K562 (cell line): ENCODE measurements around the gene SRPK1. TPM values are rescaled to one million over a fixed set of nuclear protein-coding genes. Genes with fewer than 3 reads are reported as not detected.

ENCODE experiments used
- ARNT ChIP-seq, 2 experiments: fragments of 450-650 bp; IDR thresholded peaks; 2 replicates each; pipeline ENCODE4 v1.6.1; 2016; ENCODE audit warnings: mild to moderate bottlenecking in 1 of 2
- C11orf30 ChIP-seq: fragments of 450-650 bp; IDR thresholded peaks from 2 replicates; pipeline ENCODE4 v1.6.1; 2016; ENCODE audit warnings: low read depth, mild to moderate bottlenecking
- DDX20 ChIP-seq: fragments of 450-650 bp; IDR thresholded peaks from 2 replicates; pipeline ENCODE4 v1.6.1; 2016; ENCODE audit warnings: missing genetic modification characterization, low read depth, mild to moderate bottlenecking, missing compliant biosample characterization, moderate library complexity
- ESRRB ChIP-seq: fragments of 250-450 bp; sonication (Bioruptor Pico); IDR thresholded peaks from 2 replicates; pipeline ENCODE4 v1.5.0; 2020; ENCODE audit warnings: mild to moderate bottlenecking, moderate library complexity, borderline replicate concordance
- HDGF ChIP-seq: fragments of 450-650 bp; IDR thresholded peaks from 2 replicates; pipeline ENCODE4 v1.6.1; 2016
- MAFF ChIP-seq: IDR thresholded peaks from 2 replicates; pipeline ENCODE4 v1.6.1; 2012; ENCODE audit warnings: low read length, improper control_type of control experiment
- MCM7 ChIP-seq, 2 experiments: fragments of 450-650 bp; IDR thresholded peaks; 2 replicates each; pipeline ENCODE4 v1.6.1; 2016 to 2018
- NR2C2 ChIP-seq, 2 experiments: fragments of 200-800 bp in 1 of 2; sonication (Bioruptor generic) in 1 of 2; sonication (generic) in 1 of 2; formaldehyde crosslinking in 1 of 2; IDR thresholded peaks; 2 replicates each; pipeline versions ENCODE4 v1.6.1 to v1.8.0; 2016 to 2022; ENCODE audit warnings: mild to moderate bottlenecking in 1 of 2, missing compliant biosample characterization in 1 of 2, missing genetic modification characterization in 1 of 2, missing genetic modification reagents in 1 of 2
- POLR2AphosphoS5 ChIP-seq: IDR thresholded peaks from 2 replicates; pipeline ENCODE4 v1.6.1; 2011; ENCODE audit warnings: mild to moderate bottlenecking, low read depth, low read length, moderate library complexity; ENCODE audit not compliant: control insufficient read depth, insufficient read depth
- POLR2B ChIP-seq: fragments of 450-650 bp; IDR thresholded peaks from 2 replicates; pipeline ENCODE4 v1.6.1; 2018; ENCODE audit warnings: low read depth; ENCODE audit not compliant: partially characterized antibody
- SAFB ChIP-seq: fragments of 200-400 bp; formaldehyde crosslinking; IDR thresholded peaks from 2 replicates; pipeline ENCODE4 v1.6.1; 2017; ENCODE audit warnings: low read depth, low read length, borderline replicate concordance
- TBL1XR1 ChIP-seq, 2 experiments: IDR thresholded peaks; 2 replicates each; pipeline ENCODE4 v1.6.1; 2012; ENCODE audit warnings: improper control_type of control experiment in 2 of 2, low read length in 2 of 2, mild to moderate bottlenecking in 1 of 2
- TEAD1 ChIP-seq, 2 experiments: fragments of 450-650 bp in 1 of 2; sonication (generic) in 1 of 2; formaldehyde crosslinking; IDR thresholded peaks; 2 replicates each; pipeline versions ENCODE4 v1.4.0 to v1.8.0; 2020 to 2022; ENCODE audit warnings: mild to moderate bottlenecking in 2 of 2, missing genetic modification reagents in 1 of 2
- THRAP3 ChIP-seq: fragments of 450-650 bp; IDR thresholded peaks from 2 replicates; pipeline ENCODE4 v1.6.1; 2016; ENCODE audit warnings: mild to moderate bottlenecking, inconsistent platforms, borderline replicate concordance
- TRIM28 ChIP-seq: fragments of 450-650 bp; IDR thresholded peaks from 2 replicates; pipeline ENCODE4 v1.6.1; 2017
- ZFX ChIP-seq: sonication (generic); formaldehyde crosslinking; IDR thresholded peaks from 2 replicates; pipeline ENCODE4 v1.8.0; 2022; ENCODE audit warnings: mild to moderate bottlenecking, missing genetic modification reagents, moderate library complexity
- ZKSCAN8 ChIP-seq: fragments of 200-800 bp; sonication (Bioruptor generic); IDR thresholded peaks from 2 replicates; pipeline ENCODE4 v1.6.1; 2016; ENCODE audit warnings: missing genetic modification characterization, missing compliant biosample characterization
- ZNF124 ChIP-seq: sonication (generic); formaldehyde crosslinking; IDR thresholded peaks from 2 replicates; pipeline ENCODE4 v1.8.1; 2022; ENCODE audit warnings: missing genetic modification reagents
- polyA plus RNA-seq, 8 experiments: library from polyadenylated mRNA; depleted of rRNA in 4 of 8; stranded (reverse) in 5 of 8; unstranded in 3 of 8; fragments of >200 nt; fragmentation: Nextera tagmentation in 2 of 8; fragmentation: Illumina TruSeq in 1 of 8; extraction: Ambion mirVana in 2 of 8; extraction: Trizol in 1 of 8; gene quantifications; 2 replicates each; pipeline versions ENCODE4 v1.2.1 to v1.2.3, GENCODE V29; 2011 to 2014; ENCODE audit warnings: inconsistent platforms in 1 of 8, missing spikeins in 1 of 8
- total RNA-seq, 7 experiments: library from RNA; depleted of rRNA in 6 of 7; stranded (reverse); fragments of >200 nt in 6 of 7; fragmentation: Illumina TruSeq in 2 of 7; extraction: Trizol in 2 of 7; gene quantifications; 2 replicates each; pipeline versions ENCODE4 v1.2.1 to v1.2.3, GENCODE V29; 2011 to 2021; ENCODE audit warnings: low replicate concordance in 1 of 7
- TF ChIP-seq, protein P1 (sequence below), 2 experiments: IDR thresholded peaks; 2 replicates each; pipeline ENCODE4 v1.6.1; 2012; ENCODE audit warnings: improper control_type of control experiment in 2 of 2, low read depth in 2 of 2, low read length in 2 of 2, borderline replicate concordance in 1 of 2
- TF ChIP-seq, protein P2 (sequence below), 3 experiments: fragments of 200-800 bp in 1 of 3; sonication (Bioruptor generic) in 1 of 3; sonication (generic) in 1 of 3; formaldehyde crosslinking in 1 of 3; IDR thresholded peaks; 2 replicates each; pipeline versions ENCODE4 v1.6.1 to v1.8.0; 2016 to 2022; ENCODE audit warnings: mild to moderate bottlenecking in 2 of 3, missing compliant biosample characterization in 2 of 3, missing genetic modification characterization in 2 of 3, missing genetic modification reagents in 1 of 3
- TF ChIP-seq, protein P3 (sequence below): sonication (generic); formaldehyde crosslinking; IDR thresholded peaks from 2 replicates; pipeline ENCODE4 v1.8.0; 2022; ENCODE audit warnings: mild to moderate bottlenecking, low read depth, missing genetic modification reagents

SRPK1 gene
- total and polyA plus RNA-seq, 9 of the 15 experiments (the other 6 are each of a cell fraction or from before 2014, with no cell fraction given): 99.6 to 185 (median 159) TPM

DNA sequence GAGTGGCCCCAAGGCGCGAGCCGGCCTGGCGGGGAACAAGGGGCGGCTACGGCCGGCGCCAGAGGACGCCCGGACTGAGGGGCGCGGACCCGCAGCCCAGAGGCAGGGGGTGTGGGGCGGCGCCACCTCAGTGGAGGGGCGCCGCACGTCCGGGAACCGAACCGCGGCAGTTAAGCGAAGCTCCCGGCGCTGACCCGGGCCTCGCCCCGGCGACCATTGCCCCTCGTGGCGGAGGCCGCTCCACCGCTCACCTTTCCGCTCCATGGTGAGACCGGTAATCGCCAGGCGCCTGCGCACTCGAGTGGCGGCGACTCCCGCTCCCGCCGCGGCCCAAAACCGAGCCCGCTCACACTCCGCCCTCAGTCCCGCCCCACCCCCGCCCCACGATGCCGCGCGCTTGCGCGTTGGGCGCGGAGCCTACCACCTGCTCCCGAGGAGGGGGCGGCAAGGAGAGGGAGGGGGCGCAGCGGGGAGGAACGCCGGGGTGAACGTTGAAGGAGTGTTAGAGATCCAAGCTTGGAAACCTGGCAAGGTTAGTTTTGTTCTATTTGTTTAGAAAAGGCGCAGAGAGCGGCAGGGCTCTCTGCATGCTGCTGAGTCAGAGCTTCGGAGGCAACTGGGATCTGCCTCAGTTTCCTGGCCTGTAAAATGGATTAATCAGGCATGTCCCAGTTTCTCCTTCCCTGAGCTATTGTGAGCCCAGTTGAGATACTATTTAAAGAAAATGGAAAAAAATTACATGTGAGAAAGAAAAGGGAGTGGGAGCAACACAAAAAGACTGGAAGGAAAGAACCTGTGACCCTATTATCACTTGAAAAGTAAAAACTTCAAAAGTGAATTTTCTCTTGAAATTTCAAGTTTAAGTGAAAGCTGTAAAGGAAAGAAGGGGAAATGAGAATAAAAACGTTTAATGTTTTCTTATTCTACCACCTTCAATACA is at the start of gene SRPK1 (continued):
- no peak for TF ChIP-seq ZKSCAN8 (CRISPR knock-in tag)
- TF ChIP-seq, protein P1, sequence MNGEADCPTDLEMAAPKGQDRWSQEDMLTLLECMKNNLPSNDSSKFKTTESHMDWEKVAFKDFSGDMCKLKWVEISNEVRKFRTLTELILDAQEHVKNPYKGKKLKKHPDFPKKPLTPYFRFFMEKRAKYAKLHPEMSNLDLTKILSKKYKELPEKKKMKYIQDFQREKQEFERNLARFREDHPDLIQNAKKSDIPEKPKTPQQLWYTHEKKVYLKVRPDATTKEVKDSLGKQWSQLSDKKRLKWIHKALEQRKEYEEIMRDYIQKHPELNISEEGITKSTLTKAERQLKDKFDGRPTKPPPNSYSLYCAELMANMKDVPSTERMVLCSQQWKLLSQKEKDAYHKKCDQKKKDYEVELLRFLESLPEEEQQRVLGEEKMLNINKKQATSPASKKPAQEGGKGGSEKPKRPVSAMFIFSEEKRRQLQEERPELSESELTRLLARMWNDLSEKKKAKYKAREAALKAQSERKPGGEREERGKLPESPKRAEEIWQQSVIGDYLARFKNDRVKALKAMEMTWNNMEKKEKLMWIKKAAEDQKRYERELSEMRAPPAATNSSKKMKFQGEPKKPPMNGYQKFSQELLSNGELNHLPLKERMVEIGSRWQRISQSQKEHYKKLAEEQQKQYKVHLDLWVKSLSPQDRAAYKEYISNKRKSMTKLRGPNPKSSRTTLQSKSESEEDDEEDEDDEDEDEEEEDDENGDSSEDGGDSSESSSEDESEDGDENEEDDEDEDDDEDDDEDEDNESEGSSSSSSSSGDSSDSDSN (IDR thresholded peaks at IDR 0.05; ENCODE audit: borderline replicate concordance in 1 of 2, low read depth in 2 of 2, low read length in 2 of 2): peak; percentile 13 to 67; a peak in 2 of 4 replicates
- no peak for TF ChIP-seq SAFB
- TF ChIP-seq ZNF124 (CRISPR knock-in tag): no peak
- peak; percentile 88 for TF ChIP-seq ZFX
- TF ChIP-seq DDX20 (tag): no peak
- TF ChIP-seq C11orf30: peak; percentile 86
- peak in 1 of 2 experiments; percentile 24; a peak in 1 of 4 replicates for TF ChIP-seq TEAD1 (CRISPR knock-in tag; IDR thresholded peaks at IDR 0.05)
- peak; percentile 98 for TF ChIP-seq HDGF
- peak; percentile 56 for TF ChIP-seq MAFF
- peak; percentile 67 to 85; a peak in 3 of 4 replicates for TF ChIP-seq ARNT (IDR thresholded peaks at IDR 0.05)
- TF ChIP-seq, protein P2, sequence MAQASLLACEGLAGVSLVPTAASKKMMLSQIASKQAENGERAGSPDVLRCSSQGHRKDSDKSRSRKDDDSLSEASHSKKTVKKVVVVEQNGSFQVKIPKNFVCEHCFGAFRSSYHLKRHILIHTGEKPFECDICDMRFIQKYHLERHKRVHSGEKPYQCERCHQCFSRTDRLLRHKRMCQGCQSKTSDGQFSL (CRISPR knock-in tag; IDR thresholded peaks at IDR 0.05): peak; percentile 78; the same call in 1 of the 2 replicates
- TF ChIP-seq, protein P2 (tag; IDR thresholded peaks at IDR 0.05): no peak
- TF ChIP-seq MCM7 (IDR thresholded peaks at IDR 0.05): no peak
- TF ChIP-seq, protein P3, sequence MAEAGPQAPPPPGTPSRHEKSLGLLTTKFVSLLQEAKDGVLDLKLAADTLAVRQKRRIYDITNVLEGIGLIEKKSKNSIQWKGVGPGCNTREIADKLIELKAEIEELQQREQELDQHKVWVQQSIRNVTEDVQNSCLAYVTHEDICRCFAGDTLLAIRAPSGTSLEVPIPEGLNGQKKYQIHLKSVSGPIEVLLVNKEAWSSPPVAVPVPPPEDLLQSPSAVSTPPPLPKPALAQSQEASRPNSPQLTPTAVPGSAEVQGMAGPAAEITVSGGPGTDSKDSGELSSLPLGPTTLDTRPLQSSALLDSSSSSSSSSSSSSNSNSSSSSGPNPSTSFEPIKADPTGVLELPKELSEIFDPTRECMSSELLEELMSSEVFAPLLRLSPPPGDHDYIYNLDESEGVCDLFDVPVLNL: peak; percentile 89
- peak; percentile 81 for TF ChIP-seq POLR2AphosphoS5
- TF ChIP-seq ESRRB (CRISPR knock-in tag): no peak
- 0 out of 2 replicates have a peak, but pooled peaks have one; percentile 46 for TF ChIP-seq TRIM28
- 0 out of 2 replicates have a peak, but pooled peaks have one; percentile 62 for TF ChIP-seq THRAP3
- peak; percentile 87 for TF ChIP-seq POLR2B
- TF ChIP-seq TBL1XR1 (IDR thresholded peaks at IDR 0.05; ENCODE audit: low read length in 2 of 2): peak in 1 of 2 experiments; percentile 65; a peak in 1 of 4 replicates
- TF ChIP-seq NR2C2 (CRISPR knock-in tag; IDR thresholded peaks at IDR 0.05): peak; percentile 66
- 0 out of 2 replicates have a peak, but pooled peaks have one; percentile 13 for TF ChIP-seq NR2C2 (tag; IDR thresholded peaks at IDR 0.05)
